HG03442 (cell line): ENCODE results near the gene RXFP1.

Experiments used
- ATAC-seq: cut with Tn5 transposase; IDR thresholded peaks from one replicate; pipeline ENCODE4 v1.9.1; 2021; ENCODE audit warnings: mild to moderate bottlenecking, moderate library complexity; ENCODE audit not compliant: unreplicated experiment

Gene RXFP1

DNA sequence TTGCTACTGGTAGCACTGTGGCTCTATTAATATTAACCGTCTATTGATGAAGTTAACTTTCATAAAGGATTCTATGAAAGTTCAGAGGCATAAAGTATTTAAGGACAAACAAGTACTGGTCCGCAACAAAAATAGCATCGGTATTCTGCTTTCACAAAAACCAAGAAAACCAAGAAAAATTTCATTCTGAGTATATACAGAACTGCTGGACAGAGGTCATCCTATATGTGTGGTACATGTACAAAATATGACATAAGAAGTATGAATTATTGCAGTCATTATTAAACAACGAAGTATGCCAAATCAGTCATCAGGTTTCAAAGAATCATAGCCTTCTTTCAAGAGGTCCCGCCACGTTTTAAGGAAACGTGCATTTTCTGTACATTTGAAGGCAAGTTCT, 147.6 kb downstream of the RXFP1 start:
- ATAC-seq, result no peak

DNA sequence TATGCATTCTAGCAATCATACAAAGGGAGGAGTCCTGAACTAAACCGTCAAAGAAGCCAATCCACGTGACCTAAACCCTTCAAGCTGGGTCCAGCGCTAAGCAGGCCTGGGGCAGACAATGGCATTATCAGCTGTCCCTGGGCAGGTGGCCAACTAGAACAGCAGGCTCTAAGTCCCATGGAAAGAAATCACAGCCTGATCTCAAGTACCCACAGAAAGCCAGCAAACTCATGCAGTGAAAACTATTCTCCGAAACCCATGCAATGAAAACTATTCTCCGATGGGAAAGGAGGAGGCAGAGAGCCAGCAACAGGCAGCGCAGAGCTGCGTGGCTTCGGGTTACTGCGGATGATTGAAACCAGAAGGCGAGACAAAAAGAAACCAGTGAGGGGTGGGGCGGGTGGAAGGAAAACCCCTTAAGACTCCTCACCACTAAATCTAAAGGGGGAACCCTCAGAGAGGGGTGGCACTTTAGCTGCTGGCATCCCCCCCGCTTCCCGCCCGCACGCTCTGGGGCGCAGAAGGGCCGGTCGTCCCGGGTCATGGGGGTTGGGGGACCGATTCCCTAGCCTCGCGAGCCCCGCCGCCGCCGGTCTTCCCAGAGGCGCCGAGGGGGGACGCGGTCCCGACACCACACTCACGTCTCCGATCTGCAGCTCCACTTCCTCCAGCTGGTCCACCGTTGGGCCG, 149.4 kb downstream of the RXFP1 start:
- peak; percentile 16 for ATAC-seq

DNA sequence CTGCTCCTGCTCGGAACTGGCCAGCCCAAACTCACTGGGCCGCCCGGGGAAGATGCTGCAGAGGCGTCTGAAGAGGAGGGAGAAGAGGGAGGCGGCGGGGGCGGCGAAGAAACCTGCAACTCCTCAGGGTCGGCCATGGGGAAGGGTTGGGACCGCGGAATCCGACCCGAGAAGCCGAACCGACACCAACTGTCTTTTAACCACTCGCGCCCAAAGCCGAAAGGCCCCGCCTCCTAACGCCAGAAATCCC, 149.9 kb downstream of the RXFP1 start, which contains the start of gene C4orf46:
Gene C4orf46 (minus strand): TSS at position 223 of the 250 bp plus-strand sequence. CDS start 86 bp downstream, at position 137.
- ATAC-seq, result no peak

DNA sequence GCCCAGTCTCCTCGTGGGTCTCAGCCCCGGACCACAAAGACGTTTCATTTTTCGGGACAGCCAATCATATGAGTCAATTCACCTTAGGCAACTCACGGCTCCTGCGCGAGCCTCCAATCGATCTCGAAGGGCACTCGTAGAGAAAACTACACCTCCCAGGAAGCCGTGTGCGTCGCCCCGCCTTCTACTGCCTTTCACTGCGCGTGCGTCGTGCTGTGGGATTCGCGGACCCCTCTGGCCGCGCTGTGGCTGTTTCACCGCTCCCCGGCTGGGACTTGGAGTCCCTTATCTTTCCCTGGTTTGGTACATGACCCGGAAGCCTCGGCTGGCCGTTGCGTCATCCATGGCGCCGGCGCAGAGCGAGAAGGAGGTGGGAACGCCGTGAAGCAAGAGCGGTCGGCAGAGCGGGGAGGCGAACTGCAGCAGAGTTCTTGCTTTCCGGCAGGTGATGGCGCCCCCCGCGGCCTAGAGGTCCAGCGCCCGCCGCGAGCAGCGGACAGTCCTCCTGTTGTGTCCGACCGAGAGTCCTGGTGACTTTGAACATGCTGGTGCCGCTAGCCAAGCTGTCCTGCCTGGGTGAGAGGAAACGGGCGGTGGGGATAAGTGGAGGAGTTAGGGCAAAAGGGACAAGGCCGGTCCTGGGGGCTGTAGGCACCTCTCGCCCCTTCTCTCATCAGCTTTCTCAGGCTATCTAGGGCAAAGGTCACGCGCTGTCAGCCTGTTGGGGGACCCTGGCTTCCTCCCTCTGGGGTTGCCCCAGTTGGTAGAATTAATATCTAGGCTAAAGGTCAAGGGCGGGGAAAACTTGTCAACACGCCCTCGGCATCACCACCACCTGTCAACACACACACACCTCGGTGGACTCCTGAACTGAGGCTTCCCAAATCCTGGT, 150.5 kb downstream of the RXFP1 start, which contains the start of gene ETFDH:
Gene ETFDH (plus strand): TSS at position 382 of the 892 bp plus-strand sequence. CDS start 161 bp downstream, at position 543.
- peak; percentile 81 for ATAC-seq

DNA sequence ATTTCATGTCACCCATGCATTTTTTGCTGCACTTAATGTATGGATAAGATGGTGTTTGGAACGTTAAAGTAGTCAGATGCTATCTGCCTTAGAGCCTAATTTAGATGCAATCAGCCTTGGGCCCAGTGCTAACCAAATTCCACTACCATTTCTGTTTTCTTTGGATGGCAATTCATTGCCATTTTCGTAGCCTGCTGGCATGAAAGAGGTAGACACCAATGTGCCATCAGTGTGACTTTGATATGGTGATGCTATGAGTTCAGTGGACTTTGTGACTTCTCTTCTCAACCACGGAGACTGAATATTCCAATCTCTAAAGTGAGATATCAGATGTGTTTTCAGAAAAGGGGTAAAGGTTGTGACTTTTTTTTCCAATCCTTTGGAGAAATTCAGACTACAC, 152.0 kb downstream of the RXFP1 start:
- ATAC-seq, result no peak

DNA sequence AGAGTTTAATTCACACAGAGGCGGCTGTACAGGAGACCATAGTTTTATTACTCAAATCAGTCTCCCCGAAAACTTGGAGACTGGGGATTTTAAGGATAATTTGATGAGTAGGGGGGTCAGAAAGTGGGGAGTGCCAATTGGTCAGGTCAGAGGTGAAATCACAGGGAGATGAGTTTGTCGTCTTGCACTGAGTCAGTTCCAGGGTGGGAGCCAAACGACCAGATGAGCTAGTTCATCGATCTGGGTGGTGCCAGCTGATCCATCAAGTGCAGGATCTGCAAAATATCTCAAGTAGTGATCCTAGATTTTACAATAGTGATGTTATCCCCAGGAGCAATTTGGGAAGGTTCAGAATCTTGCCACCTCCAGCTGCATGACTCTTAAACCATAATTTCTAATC, 154.4 kb downstream of the RXFP1 start:
- ATAC-seq, result no peak

DNA sequence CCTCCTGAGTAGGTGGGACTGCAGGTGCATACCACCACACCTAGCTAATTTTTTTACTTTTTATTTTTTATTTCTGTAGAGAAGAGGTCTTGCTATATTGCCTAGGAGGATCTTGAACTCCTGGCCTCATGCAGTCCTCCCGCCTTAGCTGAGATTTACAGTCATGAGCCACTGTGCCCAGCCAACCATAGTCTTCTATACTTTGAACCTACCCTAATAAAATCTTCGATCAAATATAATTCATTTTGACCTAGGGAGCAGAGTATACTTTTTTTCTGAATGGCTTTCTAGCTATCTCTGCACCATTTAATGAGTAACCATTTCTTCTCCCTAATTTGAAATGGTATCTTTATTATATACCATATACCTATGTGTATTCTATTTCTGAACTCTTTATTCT, 157.1 kb downstream of the RXFP1 start:
- ATAC-seq, result no peak

DNA sequence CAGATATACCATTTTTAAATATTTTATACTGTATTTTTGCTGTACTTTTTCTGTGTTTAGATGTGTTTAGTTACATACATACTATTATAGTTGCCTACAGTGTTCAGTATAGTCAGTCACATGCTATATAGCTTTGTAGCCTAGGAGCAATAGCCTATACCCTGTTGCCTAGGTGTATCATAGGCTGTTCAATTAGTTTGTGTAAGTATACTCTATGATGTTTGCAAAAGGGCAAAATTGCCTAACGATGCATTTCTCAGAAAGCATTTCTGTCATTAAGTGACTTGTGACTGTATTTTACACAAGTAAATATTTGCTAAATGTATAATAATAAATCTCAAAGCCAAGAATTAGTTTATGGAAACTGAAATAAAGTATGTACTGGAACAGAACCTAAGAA, 159.9 kb downstream of the RXFP1 start:
- ATAC-seq, result no peak

DNA sequence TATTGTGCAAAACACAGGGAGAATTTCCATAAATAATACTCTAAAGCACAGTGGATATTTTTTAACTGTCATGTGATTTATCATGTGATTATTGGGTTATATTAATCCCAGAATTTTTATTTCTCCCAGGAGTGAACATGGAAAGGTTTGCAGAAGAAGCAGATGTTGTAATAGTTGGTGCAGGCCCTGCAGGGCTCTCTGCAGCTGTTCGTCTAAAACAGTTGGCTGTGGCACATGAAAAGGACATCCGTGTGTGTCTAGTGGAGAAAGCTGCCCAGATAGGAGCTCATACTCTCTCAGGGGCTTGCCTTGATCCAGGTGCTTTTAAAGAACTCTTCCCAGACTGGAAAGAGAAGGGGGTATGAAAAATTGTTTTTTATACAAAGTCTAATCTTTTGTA, 160.4 kb downstream of the RXFP1 start:
- no peak for ATAC-seq

DNA sequence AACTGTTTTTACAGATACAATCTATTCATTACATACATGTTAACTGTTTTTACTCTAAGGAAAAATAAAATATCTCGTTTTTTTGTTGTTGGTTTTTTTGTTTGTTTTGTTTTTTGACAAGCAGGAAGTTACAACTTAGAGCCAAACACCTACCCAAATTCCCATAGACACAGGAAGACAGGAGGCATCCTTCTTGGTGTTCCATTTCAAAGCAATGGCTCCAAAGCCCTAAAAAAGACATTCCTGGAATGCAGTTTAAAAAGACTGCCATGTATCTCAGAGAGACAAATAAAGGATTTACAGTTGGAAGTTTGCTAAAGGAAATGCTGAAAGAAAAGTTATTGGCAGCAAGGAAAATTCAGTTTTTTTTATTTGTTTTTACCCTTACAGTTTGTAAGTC, 167.1 kb downstream of the RXFP1 start:
- no peak for ATAC-seq
